ENCODE measurements around the gene GPR158.

The GPR158 gene

DNA sequence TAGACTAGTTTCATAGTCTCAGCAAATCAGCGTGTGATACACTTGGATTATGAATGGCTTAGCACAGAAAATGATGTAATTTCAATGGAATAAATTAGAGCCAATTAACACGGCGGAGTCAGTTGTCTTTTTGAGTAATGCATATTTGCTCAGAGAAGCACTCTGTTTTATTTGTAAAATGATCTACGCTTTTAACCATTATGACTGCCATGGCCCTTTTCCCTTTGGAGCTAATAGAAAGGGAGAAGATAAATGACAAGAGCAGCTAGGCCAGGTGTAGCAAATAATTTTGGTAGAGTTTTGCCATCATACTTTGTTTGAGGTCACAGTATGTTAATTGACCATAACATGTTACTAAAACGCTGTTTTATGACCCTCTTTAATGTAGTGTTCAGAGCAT, 86.8 kb downstream of the GPR158 start:
- no peak overlapping the region for H3K23ac ChIP-seq (ENCODE audit: low read depth, low read length, poor library complexity)
- H3K4me2 ChIP-seq (ENCODE audit: insufficient read depth, low read length, poor library complexity, severe bottlenecking) = no peak overlapping the region
- no peak overlapping the region for H3K9ac ChIP-seq (ENCODE audit: low read depth, low read length, poor library complexity)
- no peak overlapping the region for H3K4ac ChIP-seq (ENCODE audit: low read length)
- H3K14ac ChIP-seq (ENCODE audit: low read length) = no peak overlapping the region
- no peak overlapping the region for H2BK12ac ChIP-seq (ENCODE audit: low read length)
- no peaks in the 10 kb centered on the region for H3K79me1 ChIP-seq (ENCODE audit: low read depth, low read length)
- H3K9me3 ChIP-seq (replicated peaks in 1 of 2; ENCODE audit: control insufficient read depth in 2 of 2, insufficient read depth in 1 of 2, low read depth in 1 of 2, low read length in 2 of 2) = no peaks in the 10 kb centered on the region
- no peak overlapping the region for H3K4me3 ChIP-seq (ENCODE audit: low read length in 2 of 2)
- no peak overlapping the region for H2AFZ ChIP-seq (ENCODE audit: low read length)
- H2BK15ac ChIP-seq (ENCODE audit: low read length) = no peak overlapping the region
- no peak overlapping the region for H4K8ac ChIP-seq (ENCODE audit: low read depth, low read length)
- H2AK5ac ChIP-seq (ENCODE audit: low read depth, low read length) = no peak overlapping the region
- H2BK5ac ChIP-seq (ENCODE audit: low read length) = no peak overlapping the region
- DNase-seq (ENCODE audit: low spot score) = no peak
- H3K27me3 ChIP-seq (ENCODE audit: control insufficient read depth in 3 of 3, insufficient read depth in 3 of 3, low read depth in 1 of 3, low read length in 3 of 3) = no peaks in the 10 kb centered on the region
- no peak overlapping the region for H2BK120ac ChIP-seq (ENCODE audit: low read depth, low read length)
- no peaks in the 10 kb centered on the region for H3K36me3 ChIP-seq (replicated peaks in 1 of 2; ENCODE audit: control insufficient read depth in 2 of 2, insufficient read depth in 2 of 2, low read length in 2 of 2)
- no peak overlapping the region for H3K18ac ChIP-seq (ENCODE audit: low read length)
- WGBS, 2 donors (ENCODE audit: extremely low coverage in 2 of 2, insufficient read length in 2 of 2, insufficient replicate concordance in 1 of 2) = no CpG with 5 or more reads among the region's 5 CpGs
- no peak overlapping the region for H3K27ac ChIP-seq (replicated peaks; ENCODE audit: low read length)
- no peak overlapping the region for H4K91ac ChIP-seq (ENCODE audit: low read depth, low read length, poor library complexity)
- no peaks in the 10 kb centered on the region for H3K4me1 ChIP-seq (ENCODE audit: control insufficient read depth in 2 of 2, insufficient read depth in 1 of 2, low read depth in 1 of 2, low read length in 2 of 2)

GRCh38 chr10:25263931-25264330, 89.1 kb downstream of the GPR158 start:
- Histone ChIP-seq H3K27ac (replicated peaks; ENCODE audit: low read length) (no peak overlapping the region), H2BK5ac (ENCODE audit: low read length) (no peak overlapping the region), H4K8ac (ENCODE audit: low read depth, low read length) (no peak overlapping the region), H3K23ac (ENCODE audit: low read depth, low read length, poor library complexity) (no peak overlapping the region), H2BK120ac (ENCODE audit: low read depth, low read length) (no peak overlapping the region), H2AFZ (ENCODE audit: low read length) (no peak overlapping the region), H3K27me3 (ENCODE audit: control insufficient read depth in 3 of 3, insufficient read depth in 3 of 3, low read depth in 1 of 3, low read length in 3 of 3) (no peaks in the 10 kb centered on the region), H3K4me3 (ENCODE audit: low read length in 2 of 2) (no peak overlapping the region), H4K91ac (ENCODE audit: low read depth, low read length, poor library complexity) (no peak overlapping the region), H3K79me1 (ENCODE audit: low read depth, low read length) (no peaks in the 10 kb centered on the region), H3K18ac (ENCODE audit: low read length) (no peak overlapping the region), H3K4me2 (ENCODE audit: insufficient read depth, low read length, poor library complexity, severe bottlenecking) (no peak overlapping the region), H3K14ac (ENCODE audit: low read length) (no peak overlapping the region), H3K9me3 (replicated peaks in 1 of 2; ENCODE audit: control insufficient read depth in 2 of 2, insufficient read depth in 1 of 2, low read depth in 1 of 2, low read length in 2 of 2) (no peaks in the 10 kb centered on the region), H3K9ac (ENCODE audit: low read depth, low read length, poor library complexity) (no peak overlapping the region), H2AK5ac (ENCODE audit: low read depth, low read length) (no peak overlapping the region), H3K36me3 (replicated peaks in 1 of 2; ENCODE audit: control insufficient read depth in 2 of 2, insufficient read depth in 2 of 2, low read length in 2 of 2) (no peaks in the 10 kb centered on the region), H2BK12ac (ENCODE audit: low read length) (no peak overlapping the region), H3K4me1 (ENCODE audit: control insufficient read depth in 2 of 2, insufficient read depth in 1 of 2, low read depth in 1 of 2, low read length in 2 of 2) (no peaks in the 10 kb centered on the region), H2BK15ac (ENCODE audit: low read length) (no peak overlapping the region), H3K4ac (ENCODE audit: low read length) (no peak overlapping the region)
- no CpG with 5 or more reads among the region's 1 CpG for WGBS, 2 donors (ENCODE audit: extremely low coverage in 2 of 2, insufficient read length in 2 of 2, insufficient replicate concordance in 1 of 2)
- no peak for DNase-seq (ENCODE audit: low spot score)

DNA sequence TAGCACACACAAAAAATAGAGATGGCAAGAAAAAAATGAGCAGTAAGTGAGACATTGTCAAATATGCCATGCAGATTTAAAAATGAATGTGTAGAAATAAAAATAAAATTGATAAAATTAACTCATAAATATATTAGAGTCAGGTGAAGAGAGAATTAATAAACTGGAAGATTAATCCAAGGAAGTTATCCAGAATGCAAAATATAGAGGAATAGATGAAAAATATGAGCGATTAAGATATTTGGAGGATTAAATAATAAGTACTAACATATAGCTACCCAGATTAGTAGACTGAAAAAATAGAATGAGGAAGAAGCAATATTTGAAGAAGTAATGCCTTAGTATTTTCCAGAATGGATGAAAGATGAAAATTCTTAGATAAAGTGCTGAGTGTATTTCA, 103.4 kb downstream of the GPR158 start:
- Histone ChIP-seq H3K27ac (replicated peaks; ENCODE audit: low read length) (no peak overlapping the region), H4K91ac (ENCODE audit: low read depth, low read length, poor library complexity) (no peak overlapping the region), H3K9ac (ENCODE audit: low read depth, low read length, poor library complexity) (no peak overlapping the region), H3K4me1 (ENCODE audit: control insufficient read depth in 2 of 2, insufficient read depth in 1 of 2, low read depth in 1 of 2, low read length in 2 of 2) (no peaks in the 10 kb centered on the region), H3K4me3 (ENCODE audit: low read length in 2 of 2) (no peak overlapping the region), H2AFZ (ENCODE audit: low read length) (no peak overlapping the region), H2AK5ac (ENCODE audit: low read depth, low read length) (no peak overlapping the region), H2BK12ac (ENCODE audit: low read length) (no peak overlapping the region), H3K23ac (ENCODE audit: low read depth, low read length, poor library complexity) (no peak overlapping the region), H2BK120ac (ENCODE audit: low read depth, low read length) (no peak overlapping the region), H3K79me1 (ENCODE audit: low read depth, low read length) (no peaks in the 10 kb centered on the region), H3K27me3 (ENCODE audit: control insufficient read depth in 3 of 3, insufficient read depth in 3 of 3, low read depth in 1 of 3, low read length in 3 of 3) (no peaks in the 10 kb centered on the region), H2BK15ac (ENCODE audit: low read length) (no peak overlapping the region), H3K4me2 (ENCODE audit: insufficient read depth, low read length, poor library complexity, severe bottlenecking) (no peak overlapping the region), H3K14ac (ENCODE audit: low read length) (no peak overlapping the region), H3K4ac (ENCODE audit: low read length) (no peak overlapping the region), H3K18ac (ENCODE audit: low read length) (no peak overlapping the region), H3K36me3 (replicated peaks in 1 of 2; ENCODE audit: control insufficient read depth in 2 of 2, insufficient read depth in 2 of 2, low read length in 2 of 2) (no peaks in the 10 kb centered on the region), H4K8ac (ENCODE audit: low read depth, low read length) (no peak overlapping the region), H3K9me3 (replicated peaks in 1 of 2; ENCODE audit: control insufficient read depth in 2 of 2, insufficient read depth in 1 of 2, low read depth in 1 of 2, low read length in 2 of 2) (peaks cover 0 to 7% of the 10 kb centered on the region in 2 donors), H2BK5ac (ENCODE audit: low read length) (no peak overlapping the region)
- WGBS, 2 donors (ENCODE audit: extremely low coverage in 2 of 2, insufficient read length in 2 of 2, insufficient replicate concordance in 1 of 2) = 100% methylated on average over 1 of the region's 1 CpG; no CpG with 5 or more reads in 1 of the 2 donors
- no peak for DNase-seq (ENCODE audit: low spot score)

GRCh38 chr10:25280076-25280475, 105.3 kb downstream of the GPR158 start:
- Histone ChIP-seq H3K4me2 (ENCODE audit: insufficient read depth, low read length, poor library complexity, severe bottlenecking) (no peak overlapping the region), H3K79me1 (ENCODE audit: low read depth, low read length) (no peaks in the 10 kb centered on the region), H4K8ac (ENCODE audit: low read depth, low read length) (no peak overlapping the region), H2BK5ac (ENCODE audit: low read length) (no peak overlapping the region), H2BK120ac (ENCODE audit: low read depth, low read length) (no peak overlapping the region), H4K91ac (ENCODE audit: low read depth, low read length, poor library complexity) (no peak overlapping the region), H3K18ac (ENCODE audit: low read length) (no peak overlapping the region), H3K36me3 (replicated peaks in 1 of 2; ENCODE audit: control insufficient read depth in 2 of 2, insufficient read depth in 2 of 2, low read length in 2 of 2) (no peaks in the 10 kb centered on the region), H3K4me3 (ENCODE audit: low read length in 2 of 2) (no peak overlapping the region), H3K14ac (ENCODE audit: low read length) (no peak overlapping the region), H3K27ac (replicated peaks; ENCODE audit: low read length) (no peak overlapping the region), H3K4ac (ENCODE audit: low read length) (no peak overlapping the region), H3K4me1 (ENCODE audit: control insufficient read depth in 2 of 2, insufficient read depth in 1 of 2, low read depth in 1 of 2, low read length in 2 of 2) (no peaks in the 10 kb centered on the region), H2BK15ac (ENCODE audit: low read length) (no peak overlapping the region), H3K27me3 (ENCODE audit: control insufficient read depth in 3 of 3, insufficient read depth in 3 of 3, low read depth in 1 of 3, low read length in 3 of 3) (no peaks in the 10 kb centered on the region), H2BK12ac (ENCODE audit: low read length) (no peak overlapping the region), H3K9ac (ENCODE audit: low read depth, low read length, poor library complexity) (no peak overlapping the region), H2AFZ (ENCODE audit: low read length) (no peak overlapping the region), H3K9me3 (replicated peaks in 1 of 2; ENCODE audit: control insufficient read depth in 2 of 2, insufficient read depth in 1 of 2, low read depth in 1 of 2, low read length in 2 of 2) (peaks cover 0 to 7% of the 10 kb centered on the region in 2 donors), H2AK5ac (ENCODE audit: low read depth, low read length) (no peak overlapping the region), H3K23ac (ENCODE audit: low read depth, low read length, poor library complexity) (no peak overlapping the region)
- no CpG with 5 or more reads among the region's 1 CpG for WGBS, 2 donors (ENCODE audit: extremely low coverage in 2 of 2, insufficient read length in 2 of 2, insufficient replicate concordance in 1 of 2)
- no peak for DNase-seq (ENCODE audit: low spot score)
